Activated CD8-positive, alpha-beta memory T cell treated with anti-CD3 and anti-CD28 coated beads, Interleukin-2, amount 50 U/mL, for 1 hour (primary cell): ENCODE data around the gene CCR2.

ENCODE experiments used
- DNase-seq: peaks from one replicate; pipeline ENCODE4 v3.0.0-alpha.2; 2020; ENCODE audit errors: extremely low read depth

The CCR2 gene

GRCh38 chr3:46354984-46355383, 1.1 kb downstream of the CCR2 start:
- DNase-seq = no peak

GRCh38 chr3:46356276-46356675, 2.4 kb downstream of the CCR2 start:
- DNase-seq = no peak

- DNase-seq = no peak
Observed at GRCh38 chr3:46356909-46357308, 3.0 kb downstream of the CCR2 start.

- no peak for DNase-seq
Observed at GRCh38 chr3:46358466-46358865, 4.6 kb downstream of the CCR2 start.

GRCh38 chr3:46359733-46360493, 6.0 kb downstream of the CCR2 start:
- no peak for DNase-seq

GRCh38 chr3:46360907-46361306, 7.0 kb downstream of the CCR2 start:
- DNase-seq = no peak

- DNase-seq = no peak
Observed at GRCh38 chr3:46361408-46362283, 7.7 kb downstream of the CCR2 start.

GRCh38 chr3:46365041-46365440, 11.1 kb downstream of the CCR2 start:
- DNase-seq = no peak

GRCh38 chr3:46365737-46366524, 12.0 kb downstream of the CCR2 start:
- no peak for DNase-seq

GRCh38 chr3:46367811-46368210, 13.9 kb downstream of the CCR2 start:
- no peak for DNase-seq

- peak; percentile 21 for DNase-seq
Observed at GRCh38 chr3:46368569-46368968, 14.7 kb downstream of the CCR2 start.

GRCh38 chr3:46369151-46369550, 15.2 kb downstream of the CCR2 start:
- DNase-seq = no peak

GRCh38 chr3:46369675-46370132, 15.8 kb downstream of the CCR2 start:
- DNase-seq = no peak

- no peak for DNase-seq
Observed at GRCh38 chr3:46370839-46371518, 17.1 kb downstream of the CCR2 start, which contains the start of gene CCR5. CCR5 (plus strand) TSS chr3:46370946; CDS start chr3:46372903, 1,957 bp downstream.

GRCh38 chr3:46371519-46372340, 17.8 kb downstream of the CCR2 start:
- no peak for DNase-seq

- DNase-seq = no peak
Observed at GRCh38 chr3:46372492-46373359, 18.8 kb downstream of the CCR2 start.

GRCh38 chr3:46374755-46375154, 20.8 kb downstream of the CCR2 start:
- DNase-seq = no peak

GRCh38 chr3:46375218-46375617, 21.3 kb downstream of the CCR2 start:
- no peak for DNase-seq

GRCh38 chr3:46375814-46376213, 21.9 kb downstream of the CCR2 start:
- no peak for DNase-seq
